GM19240 (cell line): ENCODE data around the gene CTNNA1.

Source experiments
- DNase-seq: peaks from one replicate; pipeline ENCODE4 v3.0.0; 2011; ENCODE audit warnings: low spot score; ENCODE audit not compliant: insufficient read length

Gene CTNNA1

GRCh38 chr5:138927544-138927943 is 174.3 kb downstream of the CTNNA1 start:
- DNase-seq, result no peak

DNA sequence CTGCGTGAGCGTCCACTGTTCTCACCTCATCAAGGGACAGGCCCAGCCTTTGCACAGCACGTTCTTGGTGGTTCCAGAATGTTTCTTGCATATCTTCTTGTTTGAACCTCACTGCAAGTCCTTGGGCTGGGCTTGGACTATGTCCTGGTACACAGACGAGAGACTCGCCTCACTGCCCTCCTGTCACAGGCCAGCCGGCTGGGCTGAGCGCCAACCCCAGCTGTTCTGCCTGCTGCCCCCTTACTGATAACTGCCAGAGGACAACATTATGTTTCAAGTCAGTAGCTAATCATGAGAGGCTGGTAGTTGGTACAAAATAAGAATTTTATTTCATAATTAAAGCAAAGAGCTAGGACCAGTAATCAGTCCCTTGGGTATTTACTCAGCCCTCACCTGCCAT is 174.8 kb downstream of the CTNNA1 start:
- DNase-seq, result no peak

DNA sequence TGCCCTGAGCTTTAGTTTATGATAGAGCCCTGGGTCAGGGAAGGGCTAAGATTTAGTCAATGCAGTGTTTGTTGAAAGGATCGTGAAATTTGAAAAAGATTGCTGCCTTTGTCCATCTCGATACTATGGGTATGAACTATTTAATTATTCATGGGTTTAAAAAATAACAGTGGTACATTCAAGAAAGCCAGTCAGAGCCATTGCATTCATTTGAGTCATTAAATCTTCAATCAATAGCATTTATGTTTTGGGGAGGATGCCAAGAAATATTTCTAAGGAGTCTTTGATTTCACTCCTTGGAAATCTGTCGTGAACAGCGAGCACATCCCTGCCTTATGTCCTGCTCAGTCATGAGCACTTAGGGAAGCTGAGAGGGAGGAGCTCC is 176.3 kb downstream of the CTNNA1 start:
- no peak for DNase-seq

DNA sequence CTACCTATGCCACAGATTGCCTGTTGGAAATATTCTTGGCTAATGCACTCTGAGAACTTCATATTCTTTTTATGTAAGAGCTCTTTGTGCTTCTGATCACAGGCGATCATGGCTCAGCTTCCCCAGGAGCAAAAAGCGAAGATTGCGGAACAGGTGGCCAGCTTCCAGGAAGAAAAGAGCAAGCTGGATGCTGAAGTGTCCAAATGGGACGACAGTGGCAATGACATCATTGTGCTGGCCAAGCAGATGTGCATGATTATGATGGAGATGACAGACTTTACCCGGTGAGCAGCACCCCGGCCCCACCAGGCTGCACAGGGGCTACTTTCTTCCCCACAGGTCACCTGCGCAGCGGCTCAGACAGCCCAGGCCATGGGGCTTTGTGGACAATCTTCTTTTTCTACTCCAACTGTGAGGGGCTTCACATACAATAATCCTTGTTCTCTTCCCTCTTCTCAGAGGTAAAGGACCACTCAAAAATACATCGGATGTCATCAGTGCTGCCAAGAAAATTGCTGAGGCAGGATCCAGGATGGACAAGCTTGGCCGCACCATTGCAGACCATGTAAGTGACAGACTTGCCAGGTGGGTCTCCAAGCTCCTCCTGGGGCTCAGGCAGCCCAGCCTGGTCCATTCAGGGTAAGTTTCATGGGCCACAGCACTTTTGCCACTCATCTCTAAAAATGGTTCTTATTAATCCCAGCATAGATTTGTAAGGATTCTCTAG is 177.3 kb downstream of the CTNNA1 start:
- DNase-seq, result no peak

- no peak for DNase-seq
Observed at GRCh38 chr5:138932171-138932810, 179.1 kb downstream of the CTNNA1 start.

GRCh38 chr5:138933522-138934290 is 180.5 kb downstream of the CTNNA1 start:
- no peak for DNase-seq

DNA sequence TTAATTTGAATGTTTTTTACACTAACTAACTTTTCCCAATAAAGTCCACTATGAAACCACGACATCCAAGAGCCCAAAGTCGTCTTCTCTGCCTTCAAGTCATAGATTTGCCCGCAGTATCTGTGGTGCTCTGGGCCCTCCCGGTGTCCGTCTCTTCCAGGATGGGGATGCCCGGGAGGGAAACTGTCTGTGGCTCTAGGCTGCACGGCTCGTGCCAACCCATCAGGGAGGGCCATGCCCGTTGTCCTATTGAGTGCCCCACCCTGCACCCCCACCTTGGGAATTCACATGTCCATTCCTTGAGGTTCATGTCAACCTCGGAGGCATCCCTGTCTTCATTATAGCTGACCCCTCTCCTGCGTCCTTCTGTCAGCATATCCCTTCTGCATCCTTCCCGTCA is 181.7 kb downstream of the CTNNA1 start:
- no peak for DNase-seq

DNA sequence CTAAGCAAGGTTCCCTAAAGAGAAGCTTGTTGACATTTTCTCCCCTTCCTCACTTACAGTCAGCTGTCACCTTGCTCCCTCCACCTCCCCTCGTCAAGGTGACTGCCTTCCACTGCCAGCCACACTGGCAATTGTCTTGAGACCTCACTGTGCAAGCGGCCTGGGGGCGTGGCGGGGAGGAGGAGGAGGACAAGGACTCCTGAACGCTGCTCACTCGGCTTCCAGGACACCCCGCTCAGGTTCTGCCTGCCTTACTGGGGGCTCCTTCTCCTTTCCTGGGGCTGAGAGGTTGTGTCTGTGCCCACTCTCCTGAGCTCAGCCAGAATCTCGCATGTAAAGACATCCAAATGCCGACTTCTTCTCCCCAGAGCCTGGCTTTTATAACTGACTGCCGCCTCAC is 182.2 kb downstream of the CTNNA1 start:
- no peak for DNase-seq

- no peak for DNase-seq
Observed at GRCh38 chr5:138936225-138936967, 183.2 kb downstream of the CTNNA1 start.

DNA sequence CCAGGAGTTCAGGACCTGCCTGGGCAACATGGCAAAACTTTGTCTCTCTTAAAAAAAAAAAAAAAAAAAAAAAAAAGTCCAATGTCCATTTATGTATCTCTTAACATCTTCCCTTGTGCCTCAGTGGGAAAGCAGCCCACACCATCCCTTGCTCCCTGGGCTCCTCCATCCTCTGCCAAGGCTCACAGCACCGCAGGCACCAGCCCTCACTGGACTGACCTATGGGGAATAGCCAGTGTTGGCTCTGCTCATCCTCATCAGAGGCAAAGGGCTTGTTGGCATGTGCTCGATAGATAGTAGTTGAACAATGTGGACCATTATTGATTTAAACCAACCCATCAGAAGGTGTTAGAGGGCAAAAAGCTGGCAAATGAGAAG is 183.7 kb downstream of the CTNNA1 start:
- DNase-seq, result no peak

DNA sequence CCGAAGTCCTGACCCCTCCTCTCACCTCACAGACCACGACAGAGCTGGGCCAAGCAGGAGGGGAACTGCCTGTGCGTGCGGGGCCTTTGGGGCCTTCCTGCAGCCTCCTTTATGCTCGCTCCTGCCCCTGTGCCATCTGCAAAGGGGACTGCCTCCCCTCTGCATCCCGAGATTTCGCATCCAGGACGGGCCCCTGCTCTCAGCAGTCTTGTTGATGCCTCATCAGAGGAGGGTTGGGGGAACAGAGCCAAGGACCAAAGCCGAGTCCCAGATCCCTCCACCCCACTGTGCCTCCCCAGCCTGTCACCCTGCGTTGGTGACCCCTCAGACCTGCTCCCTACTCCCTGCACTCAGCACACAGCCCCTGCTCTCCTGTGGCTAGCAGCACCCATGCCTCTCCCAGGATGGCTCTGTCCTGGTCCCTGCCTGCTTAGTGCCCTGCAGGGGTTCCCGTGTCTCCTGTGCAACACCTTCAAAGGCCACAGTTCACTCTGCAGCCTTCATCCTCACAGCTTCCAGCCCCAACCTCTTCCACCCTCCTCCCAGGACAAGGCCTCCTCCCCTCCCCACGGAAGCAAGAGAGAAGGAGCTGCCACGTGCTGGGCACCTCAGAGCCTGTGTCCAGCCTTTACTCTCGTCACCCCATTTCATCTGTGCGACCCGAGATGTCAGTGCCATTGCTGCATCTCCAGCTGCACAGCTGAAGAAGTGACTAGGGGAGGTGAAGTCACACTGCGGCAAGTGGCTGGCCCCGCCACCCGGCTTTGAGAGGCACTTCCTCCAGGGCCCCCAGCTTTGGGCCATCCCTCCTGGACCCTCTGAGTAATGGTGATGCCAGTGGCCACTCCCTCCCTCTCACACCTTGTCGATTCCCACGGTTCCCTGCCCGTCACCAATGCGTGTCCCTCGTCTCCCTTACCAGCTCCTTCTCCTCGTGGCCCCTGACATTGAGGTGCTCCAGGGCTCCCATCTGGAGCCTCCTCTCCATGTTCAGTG is 184.5 kb downstream of the CTNNA1 start:
- no peak for DNase-seq

DNA sequence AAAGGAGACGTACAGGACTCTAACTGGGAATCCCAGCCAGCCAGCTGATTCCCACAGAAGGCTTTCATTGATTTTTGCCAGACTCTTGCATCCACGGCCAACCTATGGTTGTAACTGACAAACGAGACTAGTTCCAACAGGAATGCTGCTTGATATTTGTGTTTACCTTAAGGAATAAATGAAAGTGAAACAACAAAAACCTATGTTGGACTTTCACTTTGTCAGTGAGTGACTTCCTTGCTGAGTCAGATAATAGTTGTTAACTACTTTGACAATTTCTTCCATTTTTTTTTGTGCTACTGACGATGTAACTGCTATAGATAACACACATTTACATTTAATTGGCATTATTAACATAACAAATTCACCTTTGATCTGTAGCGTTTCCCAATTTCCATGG is 185.3 kb downstream of the CTNNA1 start:
- DNase-seq, result no peak

DNA sequence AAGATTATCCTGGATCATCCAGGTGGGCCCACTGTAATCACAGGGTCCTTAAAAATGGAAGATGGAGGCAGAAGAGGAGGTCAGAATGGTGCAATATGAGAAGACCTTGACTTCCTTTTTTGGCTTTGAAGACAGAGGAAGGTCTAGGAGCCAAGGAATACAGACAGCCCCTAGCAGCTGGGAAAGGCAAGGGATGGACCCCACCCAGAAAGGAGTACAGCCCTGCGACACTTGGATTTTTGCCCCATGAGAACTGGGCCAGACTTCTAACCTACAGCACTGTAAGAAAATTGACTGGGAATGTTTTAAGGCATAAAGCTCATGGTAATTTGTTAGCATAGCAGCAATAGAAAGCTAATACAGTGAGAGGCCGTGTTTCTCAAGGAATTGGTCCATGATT is 188.8 kb downstream of the CTNNA1 start:
- DNase-seq, result no peak

DNA sequence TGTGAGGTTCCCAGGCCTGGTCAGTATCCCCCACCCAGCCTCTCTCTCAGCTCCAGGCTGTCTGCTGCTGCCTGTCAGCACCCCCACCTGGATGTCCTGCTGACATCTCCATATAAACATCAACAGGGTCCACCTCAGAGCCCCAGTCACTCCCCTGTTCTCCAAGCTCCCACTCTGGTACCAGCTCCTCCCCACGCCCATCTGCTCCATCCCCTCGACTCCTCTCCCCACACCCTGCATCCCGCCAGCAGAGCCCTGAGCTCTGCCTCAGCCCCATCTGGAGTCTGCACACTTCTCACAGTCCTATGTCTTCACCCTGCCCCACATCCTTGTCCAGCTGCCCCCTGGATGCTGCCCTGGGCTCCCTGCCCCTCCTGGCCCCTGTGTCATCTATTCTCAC is 189.6 kb downstream of the CTNNA1 start:
- no peak for DNase-seq

GRCh38 chr5:138943599-138944173 is 190.5 kb downstream of the CTNNA1 start:
- no peak for DNase-seq

GRCh38 chr5:138944527-138945322 is 191.5 kb downstream of the CTNNA1 start:
- no peak for DNase-seq

- no peak for DNase-seq
Observed at GRCh38 chr5:138945421-138946240, 192.4 kb downstream of the CTNNA1 start.

DNA sequence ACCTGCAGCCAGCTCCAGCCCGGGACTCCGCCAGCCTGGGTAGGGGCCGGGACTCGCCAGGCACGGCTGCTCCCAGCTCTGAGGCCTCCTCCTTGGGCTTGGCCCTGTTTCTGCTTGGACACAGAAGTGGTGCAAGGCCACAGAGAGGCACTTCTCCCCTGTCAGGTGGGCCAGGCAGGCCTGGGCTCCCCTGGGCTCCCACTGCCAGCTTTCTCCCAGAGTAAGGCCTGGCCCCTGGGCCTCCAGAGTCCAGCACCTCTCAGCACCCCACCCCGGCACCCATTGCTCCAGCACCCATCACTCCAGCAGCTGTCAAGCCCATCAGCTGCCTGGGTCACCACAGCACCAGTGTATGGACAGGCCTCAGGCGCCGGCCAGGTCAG is 193.0 kb downstream of the CTNNA1 start:
- no peak for DNase-seq
